ENCODE measurements around the gene AKAP13. TPM values are rescaled to one million over a fixed set of nuclear protein-coding genes. Genes with fewer than 3 reads are reported as not detected.

Gene AKAP13
- total RNA-seq, 1 experiment from 2014 or later: 47.3 TPM

DNA sequence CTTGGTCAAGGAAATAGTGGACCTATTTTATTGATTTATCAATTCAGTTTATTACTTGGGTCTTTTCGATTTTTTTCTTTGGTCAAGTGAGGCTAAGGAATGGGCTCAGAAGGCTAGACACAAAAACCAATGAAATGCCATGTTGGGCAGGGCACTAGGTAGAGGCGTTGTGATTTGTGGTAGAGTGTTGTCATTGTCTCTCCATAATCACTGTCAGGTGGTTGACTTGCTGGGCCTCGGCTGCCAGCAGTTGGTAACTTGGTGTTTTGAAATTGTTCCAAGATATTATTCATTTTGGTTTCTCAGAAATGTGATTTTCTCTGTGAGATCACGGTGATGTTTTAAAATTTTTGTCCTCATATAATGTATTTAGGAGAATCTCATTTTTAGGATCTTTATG is 240.7 kb downstream of the AKAP13 start:
- no peak overlapping the region for H3T11ph ChIP-seq (ENCODE audit: low read length)
- Mint-ChIP-seq H3K9me3 (no peaks in the 10 kb centered on the region), H3K4me1 (peaks cover 9 to 11% of the 10 kb centered on the region in 2 experiments; a peak in 3 of 4 replicates), H3K27ac (no peak overlapping the region; a peak in 1 of 7 replicates), H3K27me3 (ENCODE audit: low read depth) (no peaks in the 10 kb centered on the region), H3K36me3 (ENCODE audit: insufficient read depth in 1 of 3, low read depth in 3 of 3) (no peaks in the 10 kb centered on the region), H3K4me3 (no peak overlapping the region)
- TF ChIP-seq, protein P1, sequence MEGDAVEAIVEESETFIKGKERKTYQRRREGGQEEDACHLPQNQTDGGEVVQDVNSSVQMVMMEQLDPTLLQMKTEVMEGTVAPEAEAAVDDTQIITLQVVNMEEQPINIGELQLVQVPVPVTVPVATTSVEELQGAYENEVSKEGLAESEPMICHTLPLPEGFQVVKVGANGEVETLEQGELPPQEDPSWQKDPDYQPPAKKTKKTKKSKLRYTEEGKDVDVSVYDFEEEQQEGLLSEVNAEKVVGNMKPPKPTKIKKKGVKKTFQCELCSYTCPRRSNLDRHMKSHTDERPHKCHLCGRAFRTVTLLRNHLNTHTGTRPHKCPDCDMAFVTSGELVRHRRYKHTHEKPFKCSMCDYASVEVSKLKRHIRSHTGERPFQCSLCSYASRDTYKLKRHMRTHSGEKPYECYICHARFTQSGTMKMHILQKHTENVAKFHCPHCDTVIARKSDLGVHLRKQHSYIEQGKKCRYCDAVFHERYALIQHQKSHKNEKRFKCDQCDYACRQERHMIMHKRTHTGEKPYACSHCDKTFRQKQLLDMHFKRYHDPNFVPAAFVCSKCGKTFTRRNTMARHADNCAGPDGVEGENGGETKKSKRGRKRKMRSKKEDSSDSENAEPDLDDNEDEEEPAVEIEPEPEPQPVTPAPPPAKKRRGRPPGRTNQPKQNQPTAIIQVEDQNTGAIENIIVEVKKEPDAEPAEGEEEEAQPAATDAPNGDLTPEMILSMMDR (conservative IDR thresholded peaks at IDR 0.05): no peak
- H4K91ac ChIP-seq (ENCODE audit: insufficient read length, low read depth, low read length): no peak overlapping the region
- H3K56ac ChIP-seq (ENCODE audit: insufficient read length, low read depth, low read length): no peak overlapping the region
- H3K18ac ChIP-seq (ENCODE audit: insufficient read length, low read depth, low read length): no peak overlapping the region
- H2BK15ac ChIP-seq (ENCODE audit: low read depth, low read length): no peak overlapping the region
- H2BK12ac ChIP-seq (ENCODE audit: insufficient read length, low read depth, low read length): no peak overlapping the region
- H3K79me2 ChIP-seq (ENCODE audit: insufficient read depth, low read length): 0 out of 2 replicates have a peak, but pooled peaks cover 2% of the 10 kb centered on the region
- H4K20me1 ChIP-seq (ENCODE audit: control insufficient read depth, insufficient read depth, insufficient read length): no peaks in the 10 kb centered on the region
- no peak overlapping the region for H4K5ac ChIP-seq (ENCODE audit: insufficient read length, low read depth, low read length)
- no peak overlapping the region for H2BK5ac ChIP-seq (ENCODE audit: insufficient read length, low read length)
- H3K4ac ChIP-seq (ENCODE audit: low read depth, low read length): no peak overlapping the region
- no peak overlapping the region for H2AFZ ChIP-seq (ENCODE audit: low read length)
- no peaks in the 10 kb centered on the region for H3K79me1 ChIP-seq (ENCODE audit: insufficient read depth, low read depth, low read length, poor library complexity, severe bottlenecking)
- no peak overlapping the region for H3K4me2 ChIP-seq (ENCODE audit: insufficient read depth, insufficient read length, low read length)
- WGBS (ENCODE audit: extremely low coverage, insufficient read length, low lambda C conversion rate): no CpG with 5 or more reads among the region's 4 CpGs
- no peak overlapping the region for H2AK5ac ChIP-seq (ENCODE audit: insufficient read length, low read length)
- H3K23ac ChIP-seq (ENCODE audit: insufficient read length, low read depth, low read length): no peak overlapping the region
- no peak overlapping the region for H4K8ac ChIP-seq (replicated peaks; ENCODE audit: insufficient read length, low read depth, low read length)
- H3K27me3 ChIP-seq (ENCODE audit: insufficient read depth, low read length): no peaks in the 10 kb centered on the region
- H3K14ac ChIP-seq (ENCODE audit: insufficient read depth, low read length): no peak overlapping the region
- no peak overlapping the region for H3K9ac ChIP-seq (ENCODE audit: extremely low read depth, insufficient read length, low read length)
- no peaks in the 10 kb centered on the region for H3K23me2 ChIP-seq (ENCODE audit: insufficient read length, low read depth, low read length, poor library complexity, severe bottlenecking)
- DNase-seq: no peak
- H3K27ac ChIP-seq (ENCODE audit: insufficient read length, low read depth, low read length): no peak overlapping the region
- H2BK120ac ChIP-seq (ENCODE audit: low read depth, low read length, poor library complexity, severe bottlenecking): no peak overlapping the region
- no peaks in the 10 kb centered on the region for H3K9me3 ChIP-seq (ENCODE audit: control insufficient read depth, low read depth, low read length)
- H3K4me1 ChIP-seq (ENCODE audit: insufficient read depth, low read length): peaks cover 14% of the 10 kb centered on the region
- no peak overlapping the region for H2BK20ac ChIP-seq (ENCODE audit: low read depth, low read length, poor library complexity, severe bottlenecking)
